Measurements from ENCODE around the gene PRSS53.

DNA sequence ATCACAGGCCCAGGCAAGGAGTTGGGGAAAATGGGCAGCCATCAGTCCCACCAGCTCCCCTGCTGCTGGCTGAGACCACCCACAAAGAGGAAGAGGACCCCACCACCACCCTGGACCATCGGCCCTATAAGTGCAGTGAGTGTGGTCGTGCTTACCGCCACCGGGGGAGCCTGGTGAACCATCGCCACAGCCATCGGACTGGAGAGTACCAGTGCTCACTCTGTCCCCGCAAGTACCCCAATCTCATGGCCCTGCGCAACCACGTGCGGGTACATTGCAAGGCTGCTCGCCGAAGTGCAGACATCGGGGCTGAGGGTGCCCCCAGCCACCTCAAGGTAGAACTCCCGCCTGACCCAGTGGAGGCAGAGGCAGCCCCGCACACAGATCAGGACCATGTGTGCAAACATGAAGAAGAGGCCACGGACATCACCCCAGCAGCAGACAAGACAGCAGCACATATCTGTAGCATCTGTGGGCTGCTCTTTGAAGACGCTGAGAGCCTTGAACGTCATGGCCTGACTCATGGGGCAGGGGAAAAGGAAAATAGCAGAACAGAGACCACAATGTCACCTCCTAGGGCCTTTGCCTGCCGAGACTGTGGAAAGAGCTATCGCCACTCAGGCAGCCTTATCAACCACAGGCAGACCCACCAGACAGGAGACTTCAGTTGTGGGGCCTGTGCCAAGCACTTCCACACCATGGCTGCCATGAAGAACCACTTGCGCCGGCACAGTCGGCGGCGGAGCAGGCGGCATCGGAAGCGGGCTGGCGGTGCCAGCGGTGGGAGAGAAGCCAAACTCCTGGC is 10.9 kb downstream of the PRSS53 start:
- TF ChIP-seq, protein P1, sequence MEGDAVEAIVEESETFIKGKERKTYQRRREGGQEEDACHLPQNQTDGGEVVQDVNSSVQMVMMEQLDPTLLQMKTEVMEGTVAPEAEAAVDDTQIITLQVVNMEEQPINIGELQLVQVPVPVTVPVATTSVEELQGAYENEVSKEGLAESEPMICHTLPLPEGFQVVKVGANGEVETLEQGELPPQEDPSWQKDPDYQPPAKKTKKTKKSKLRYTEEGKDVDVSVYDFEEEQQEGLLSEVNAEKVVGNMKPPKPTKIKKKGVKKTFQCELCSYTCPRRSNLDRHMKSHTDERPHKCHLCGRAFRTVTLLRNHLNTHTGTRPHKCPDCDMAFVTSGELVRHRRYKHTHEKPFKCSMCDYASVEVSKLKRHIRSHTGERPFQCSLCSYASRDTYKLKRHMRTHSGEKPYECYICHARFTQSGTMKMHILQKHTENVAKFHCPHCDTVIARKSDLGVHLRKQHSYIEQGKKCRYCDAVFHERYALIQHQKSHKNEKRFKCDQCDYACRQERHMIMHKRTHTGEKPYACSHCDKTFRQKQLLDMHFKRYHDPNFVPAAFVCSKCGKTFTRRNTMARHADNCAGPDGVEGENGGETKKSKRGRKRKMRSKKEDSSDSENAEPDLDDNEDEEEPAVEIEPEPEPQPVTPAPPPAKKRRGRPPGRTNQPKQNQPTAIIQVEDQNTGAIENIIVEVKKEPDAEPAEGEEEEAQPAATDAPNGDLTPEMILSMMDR (IDR thresholded peaks at IDR 0.05): no peak
- no peak for TF ChIP-seq POLR2A (IDR thresholded peaks at IDR 0.05)

Data from lower leg skin (tissue), 3 donors.